AG20443 (cell line): Measurements from ENCODE around the gene DMBX1.

Experiments used
- DNase-seq: peaks from one replicate; pipeline ENCODE4 v3.0.0; 2012; ENCODE audit warnings: low spot score, mixed read lengths

DMBX1 gene

DNA sequence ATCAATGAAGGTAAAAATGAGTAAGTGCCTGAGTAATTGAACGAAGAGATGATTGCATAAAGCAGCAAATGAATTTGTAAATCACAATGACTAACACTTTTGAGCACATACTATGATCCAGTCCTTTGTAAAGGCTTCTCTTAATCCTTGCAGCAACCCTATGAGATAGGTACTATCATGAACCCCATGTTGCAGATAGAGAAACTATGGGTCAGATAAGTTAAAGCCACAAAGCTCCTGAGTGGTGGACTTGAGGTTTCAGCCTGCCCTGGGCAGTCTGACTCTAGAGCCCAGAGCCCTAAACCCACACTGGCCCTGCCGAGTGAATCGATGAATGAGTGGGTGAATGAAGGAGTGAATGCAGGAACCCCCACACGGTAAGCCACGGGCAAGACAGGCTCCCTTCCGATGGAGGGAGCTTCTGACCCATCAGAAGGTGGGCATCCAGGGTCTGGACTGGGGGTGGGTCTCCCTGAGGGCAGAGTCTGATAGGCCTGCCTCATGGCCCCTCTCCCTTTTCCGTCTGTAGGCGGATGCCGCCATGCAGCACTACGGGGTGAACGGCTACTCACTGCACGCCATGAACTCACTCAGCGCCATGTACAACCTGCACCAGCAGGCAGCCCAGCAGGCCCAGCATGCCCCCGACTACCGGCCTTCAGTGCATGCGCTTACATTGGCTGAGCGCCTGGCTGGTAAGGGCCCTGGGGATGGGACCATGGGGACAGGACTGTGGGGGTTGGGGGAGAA, 17.0 kb downstream of the DMBX1 start:
- no peak for DNase-seq

DNA sequence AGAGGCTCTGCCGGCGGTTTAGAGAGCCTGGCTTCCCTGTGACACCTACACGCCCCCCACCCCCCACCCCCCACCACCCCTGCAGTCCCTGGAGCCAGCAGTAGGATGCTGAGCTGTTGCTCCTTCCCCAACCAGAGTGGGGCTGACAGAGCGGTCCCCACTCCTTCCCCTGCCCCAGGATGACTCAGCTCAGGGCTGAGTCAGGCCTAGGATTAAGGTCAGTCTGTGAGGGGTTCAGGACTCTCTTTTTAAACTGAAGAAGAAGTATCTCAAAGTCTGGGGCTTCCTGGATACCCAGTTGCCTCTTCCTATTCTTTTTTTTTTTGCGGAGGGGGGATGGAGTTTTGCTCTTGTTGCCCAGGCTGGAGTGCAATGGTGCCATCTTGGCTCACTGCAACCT, 19.1 kb downstream of the DMBX1 start:
- DNase-seq, result peak; percentile 67

DNA sequence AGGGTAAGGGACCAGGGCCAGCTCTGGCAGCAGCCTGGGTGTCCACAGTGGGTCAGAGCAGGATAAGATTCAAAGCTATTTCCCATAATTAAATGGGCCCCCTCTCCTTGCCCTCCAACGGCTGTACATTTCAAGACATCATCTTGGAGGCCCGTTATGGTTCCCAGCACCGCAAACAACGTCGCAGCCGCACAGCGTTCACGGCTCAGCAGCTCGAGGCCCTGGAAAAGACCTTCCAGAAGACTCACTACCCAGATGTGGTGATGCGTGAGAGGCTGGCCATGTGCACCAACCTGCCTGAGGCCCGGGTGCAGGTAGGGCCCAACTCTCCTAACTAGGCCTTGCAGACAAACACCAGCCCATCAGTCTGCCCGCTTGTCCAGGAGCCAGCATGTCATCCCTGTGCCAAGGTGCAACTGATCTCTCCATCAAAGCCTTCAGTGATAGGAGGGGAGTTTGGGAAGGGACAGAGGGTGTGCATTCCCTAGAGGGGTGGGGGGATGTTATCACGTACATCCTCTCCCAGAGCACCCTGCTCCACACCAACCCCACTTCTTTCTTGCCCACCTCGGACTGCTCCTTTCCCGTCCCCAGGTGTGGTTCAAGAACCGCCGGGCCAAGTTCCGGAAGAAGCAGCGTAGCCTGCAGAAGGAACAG, 20.8 kb downstream of the DMBX1 start:
- DNase-seq, result no peak

DNA sequence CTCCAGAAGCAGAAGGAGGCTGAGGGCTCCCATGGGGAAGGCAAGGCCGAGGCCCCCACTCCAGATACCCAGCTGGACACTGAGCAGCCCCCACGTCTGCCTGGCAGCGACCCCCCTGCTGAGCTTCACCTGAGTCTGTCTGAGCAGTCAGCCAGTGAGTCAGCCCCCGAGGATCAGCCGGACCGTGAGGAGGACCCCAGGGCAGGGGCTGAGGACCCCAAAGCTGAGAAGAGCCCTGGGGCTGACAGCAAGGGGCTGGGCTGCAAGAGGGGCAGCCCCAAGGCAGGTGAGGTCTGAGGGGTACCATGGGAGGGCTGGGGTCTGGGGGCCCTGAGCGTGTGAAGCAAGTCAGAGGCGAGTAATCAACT, 21.3 kb downstream of the DMBX1 start:
- DNase-seq, result no peak

DNA sequence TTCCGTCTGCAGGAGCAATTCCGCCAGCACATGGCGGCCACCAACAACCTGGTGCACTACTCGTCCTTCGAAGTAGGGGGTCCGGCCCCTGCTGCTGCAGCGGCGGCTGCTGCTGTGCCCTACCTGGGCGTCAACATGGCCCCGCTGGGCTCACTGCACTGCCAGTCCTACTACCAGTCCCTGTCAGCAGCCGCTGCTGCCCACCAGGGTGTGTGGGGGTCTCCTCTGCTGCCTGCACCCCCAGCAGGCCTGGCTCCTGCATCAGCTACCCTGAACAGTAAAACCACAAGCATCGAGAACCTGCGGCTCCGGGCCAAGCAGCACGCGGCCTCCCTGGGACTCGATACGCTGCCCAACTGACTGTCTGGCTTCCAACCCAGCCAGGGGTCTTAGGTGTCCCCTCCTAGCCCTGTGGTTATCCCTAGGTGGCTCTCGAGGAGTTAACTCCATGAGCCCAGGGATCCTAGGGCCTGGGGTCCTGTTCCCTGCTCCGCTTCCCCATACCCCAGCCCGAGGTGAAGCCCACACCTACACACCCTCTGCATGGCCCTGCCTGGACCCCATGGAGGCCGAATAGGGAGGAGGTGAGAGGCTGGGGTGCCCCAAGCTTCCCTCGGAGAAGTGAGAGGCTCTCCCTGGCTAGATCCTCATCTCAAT, 22.6 kb downstream of the DMBX1 start:
- DNase-seq, result no peak

DNA sequence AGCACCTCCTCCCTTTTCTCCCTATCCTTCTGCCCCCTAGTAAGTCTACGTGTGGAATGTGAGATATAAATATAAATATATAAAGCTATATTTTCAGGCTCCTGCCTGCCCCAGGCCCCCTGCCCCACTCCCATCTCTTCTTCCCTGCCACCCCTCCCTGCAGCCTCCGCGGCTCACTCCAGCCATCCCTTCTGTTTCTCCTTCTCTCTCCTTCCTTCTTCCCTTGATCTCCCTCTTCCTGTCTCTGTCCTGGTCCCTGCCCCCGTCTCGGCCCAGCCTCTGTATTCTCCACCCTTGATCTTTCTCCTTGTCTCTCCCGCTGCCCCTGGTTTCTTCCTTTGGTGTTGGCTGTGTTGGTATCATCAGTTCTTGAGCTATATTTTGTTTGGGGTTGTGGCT, 23.2 kb downstream of the DMBX1 start:
- no peak for DNase-seq

DNA sequence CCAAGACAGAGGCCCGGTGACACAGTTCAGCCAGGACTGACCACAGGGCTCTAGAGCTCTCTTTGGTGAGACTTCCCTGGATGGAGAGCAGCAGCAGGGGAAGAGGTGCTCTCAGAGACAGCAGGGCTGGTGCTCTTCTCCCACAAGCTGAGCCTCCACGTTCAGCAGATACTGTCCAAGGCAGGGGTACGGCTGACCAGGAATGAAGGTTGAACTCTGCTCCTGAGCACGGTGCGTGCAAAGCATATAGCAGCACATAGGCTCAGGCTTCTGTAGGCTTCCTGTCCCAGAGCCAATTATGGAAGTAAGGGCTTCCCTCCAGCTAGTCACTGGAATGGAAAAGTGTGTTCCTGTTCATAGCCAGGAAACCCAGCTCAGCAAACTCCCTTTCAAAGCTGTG, 23.9 kb downstream of the DMBX1 start:
- DNase-seq, result no peak

DNA sequence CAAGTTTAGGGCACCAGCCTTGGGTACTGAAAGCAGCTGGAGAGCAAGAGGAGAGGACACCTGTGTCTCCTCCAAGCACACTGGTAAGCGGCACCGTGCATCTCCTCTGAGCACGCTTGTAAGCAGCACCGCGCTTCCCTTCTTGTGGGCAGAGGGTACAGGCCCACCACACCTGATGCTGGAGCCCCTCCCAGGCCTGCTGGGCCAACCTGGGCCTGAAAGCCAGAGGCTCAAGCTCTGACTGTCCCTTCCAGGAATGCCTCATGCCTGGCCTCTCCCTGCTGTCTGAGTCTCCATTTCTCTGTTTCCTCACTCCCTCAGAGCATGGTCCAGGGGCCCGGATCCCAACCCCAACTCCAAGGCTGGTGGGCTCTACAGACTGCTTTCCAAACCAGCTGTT, 25.9 kb downstream of the DMBX1 start:
- no peak for DNase-seq

DNA sequence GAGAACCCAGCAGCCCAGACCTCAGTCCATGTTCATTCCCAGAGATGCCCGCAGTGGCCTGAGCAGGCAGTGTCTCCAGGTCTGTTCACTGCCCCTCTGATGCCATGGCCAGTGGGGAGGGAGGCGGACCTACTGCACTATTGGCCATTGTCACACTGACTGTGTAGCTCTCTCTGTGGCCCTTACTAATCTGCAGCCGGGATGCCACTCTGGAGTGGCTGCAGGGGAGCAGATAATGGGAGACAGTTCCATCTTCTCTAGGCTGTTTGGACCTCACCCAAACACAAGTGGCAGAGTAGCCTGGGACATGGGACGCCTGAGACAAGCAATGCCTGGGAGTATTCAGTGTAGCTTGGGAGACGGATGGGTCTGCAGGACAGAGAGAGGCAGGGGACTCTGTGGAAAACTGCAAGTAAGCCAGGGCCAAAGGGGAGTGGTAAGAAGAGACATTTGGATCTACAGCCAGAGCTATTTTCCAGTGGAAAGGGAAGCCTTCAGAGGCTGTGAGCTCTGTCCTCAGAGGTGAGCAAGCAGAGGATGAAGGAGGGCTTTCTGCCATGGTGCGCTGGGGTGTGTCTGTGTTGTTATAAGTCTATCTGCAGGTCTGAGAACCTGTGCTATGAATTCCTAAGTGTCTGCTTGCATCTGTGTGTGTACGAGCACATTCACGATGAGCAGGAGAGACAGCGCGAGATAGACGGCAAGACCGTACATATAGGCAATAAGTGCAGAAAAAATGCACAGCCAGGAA, 26.7 kb downstream of the DMBX1 start:
- no peak for DNase-seq

DNA sequence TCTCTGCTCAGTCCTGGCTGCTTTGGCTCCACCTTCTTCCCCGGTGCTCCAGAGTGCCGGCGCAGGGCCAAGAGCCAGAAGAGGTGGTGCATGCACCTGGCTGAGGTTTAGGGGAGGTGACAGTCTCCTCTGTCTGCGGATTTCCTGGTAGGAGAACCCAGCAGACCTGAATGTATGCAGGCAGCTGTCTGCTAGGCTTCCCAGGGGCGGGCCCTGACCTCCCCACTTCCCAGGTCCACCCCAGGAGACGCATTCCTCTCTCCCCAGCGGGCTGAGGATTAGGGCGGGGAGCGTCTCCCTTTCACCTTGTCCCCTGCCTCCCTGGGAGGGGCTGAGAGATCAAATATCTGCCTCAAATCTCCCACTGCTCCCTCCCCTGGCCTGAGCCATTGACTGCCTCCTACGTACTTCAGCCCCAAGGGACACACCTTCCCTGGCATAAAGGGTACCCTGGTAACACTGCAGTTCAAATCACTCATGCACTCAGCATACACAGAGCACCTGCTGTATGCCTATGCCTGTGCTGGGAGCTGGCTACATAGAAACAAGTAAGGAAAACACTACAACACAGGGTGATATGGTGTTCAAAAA, 27.5 kb downstream of the DMBX1 start:
- no peak for DNase-seq

DNA sequence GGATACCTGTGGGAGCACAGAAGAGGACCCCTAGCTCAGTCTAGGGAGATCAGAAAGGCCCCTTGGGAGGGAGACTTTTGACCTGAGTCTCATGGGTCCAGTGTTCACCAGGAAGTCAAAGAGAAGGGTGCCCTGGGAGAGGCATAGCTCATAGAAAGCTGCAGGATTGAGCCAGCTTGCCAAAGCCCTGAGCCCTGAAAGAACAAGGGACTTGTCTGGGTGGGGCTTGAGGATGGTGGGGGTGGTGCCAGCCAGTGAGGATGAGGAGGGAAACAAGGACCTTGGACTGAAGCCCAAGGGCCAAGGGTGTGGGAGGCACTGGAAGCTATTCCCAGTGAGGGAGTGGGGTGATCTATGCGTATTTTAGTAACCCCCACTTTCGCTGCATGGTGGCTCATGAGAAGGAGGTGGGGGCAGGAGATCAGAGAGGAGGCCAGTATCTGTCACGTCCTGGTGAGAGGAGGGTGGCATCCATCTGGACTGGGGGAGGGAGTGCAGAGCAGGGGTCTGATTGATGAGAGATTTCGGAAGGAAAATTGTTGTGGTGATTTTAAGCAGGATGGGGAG, 28.4 kb downstream of the DMBX1 start:
- no peak for DNase-seq

DNA sequence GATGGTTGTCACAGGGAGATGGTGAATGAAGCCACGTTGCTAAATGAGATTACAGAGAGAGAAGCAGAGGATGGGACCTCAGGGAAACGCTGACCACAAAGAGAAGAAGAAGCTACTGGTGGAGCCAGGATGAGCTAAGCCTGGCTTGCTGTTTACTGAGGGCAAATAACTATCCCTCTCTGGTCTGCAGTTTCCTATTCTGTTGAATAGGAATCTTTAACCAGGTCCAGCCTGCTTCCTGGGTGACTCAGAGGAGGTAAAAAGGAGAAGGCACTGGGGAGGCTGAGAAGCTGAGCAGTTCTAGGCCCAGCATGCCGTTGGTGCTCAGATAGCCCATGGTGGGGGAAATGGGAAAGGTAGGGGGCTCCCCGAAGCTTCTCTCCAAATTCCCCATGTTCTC, 29.6 kb downstream of the DMBX1 start:
- DNase-seq, result no peak

DNA sequence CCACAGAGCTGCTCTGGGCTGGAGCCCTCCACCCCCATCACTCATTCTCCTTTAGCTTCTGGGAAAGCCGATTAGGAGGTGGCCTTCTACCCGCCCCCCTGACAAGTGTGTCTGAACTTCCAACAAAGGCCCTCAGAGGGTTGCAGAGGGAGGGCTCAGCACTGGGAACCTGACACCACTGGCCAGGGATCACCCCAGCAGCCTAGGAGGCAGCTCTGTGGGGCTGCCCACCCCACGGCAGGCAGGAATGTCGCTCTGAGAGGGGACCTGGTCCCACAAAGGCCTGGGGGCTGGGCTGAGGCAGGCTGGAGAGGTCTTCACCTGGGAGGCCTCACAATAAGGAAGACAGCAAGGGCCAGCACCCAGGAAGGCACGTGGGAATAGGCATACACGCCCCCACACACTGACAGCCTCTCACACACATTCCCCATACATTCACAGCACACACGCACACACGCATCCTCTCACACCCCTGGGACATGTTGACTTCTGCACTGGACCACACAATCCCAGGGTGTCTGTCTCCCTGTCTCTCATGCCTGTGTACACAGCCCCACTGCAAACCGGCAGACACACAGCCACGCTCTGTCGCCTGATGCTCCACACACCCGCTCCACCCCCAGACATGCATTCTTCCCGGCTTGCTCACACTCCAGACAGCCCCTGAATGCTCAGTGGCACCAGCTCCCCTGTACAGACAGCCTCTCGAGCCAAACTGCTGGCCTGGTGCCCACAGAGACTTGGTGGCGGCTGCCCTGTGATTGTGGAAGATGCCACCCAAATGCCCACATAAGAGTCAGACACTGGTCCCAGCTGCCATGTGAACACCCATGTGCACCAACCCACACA, 30.7 kb downstream of the DMBX1 start:
- peak; percentile 93 for DNase-seq

DNA sequence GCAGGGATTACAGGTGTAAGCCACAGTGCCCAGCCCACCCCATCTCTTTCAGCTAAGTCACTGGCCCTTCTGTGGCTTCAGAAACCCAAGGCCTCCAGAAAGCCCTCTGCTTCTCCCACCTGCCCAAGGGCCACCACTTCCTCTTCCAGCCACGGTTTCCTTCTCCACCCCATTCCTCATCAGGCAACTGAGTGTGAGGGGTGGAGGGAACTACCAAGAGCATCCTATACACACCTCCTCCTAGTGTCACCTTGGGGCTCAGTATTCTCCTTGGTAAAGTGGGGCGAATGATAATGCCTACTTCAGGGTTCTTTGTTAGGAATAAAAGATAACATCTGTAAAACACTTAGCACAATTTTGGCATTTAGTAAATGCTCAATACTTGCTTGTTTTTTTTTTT, 31.8 kb downstream of the DMBX1 start:
- DNase-seq, result no peak

DNA sequence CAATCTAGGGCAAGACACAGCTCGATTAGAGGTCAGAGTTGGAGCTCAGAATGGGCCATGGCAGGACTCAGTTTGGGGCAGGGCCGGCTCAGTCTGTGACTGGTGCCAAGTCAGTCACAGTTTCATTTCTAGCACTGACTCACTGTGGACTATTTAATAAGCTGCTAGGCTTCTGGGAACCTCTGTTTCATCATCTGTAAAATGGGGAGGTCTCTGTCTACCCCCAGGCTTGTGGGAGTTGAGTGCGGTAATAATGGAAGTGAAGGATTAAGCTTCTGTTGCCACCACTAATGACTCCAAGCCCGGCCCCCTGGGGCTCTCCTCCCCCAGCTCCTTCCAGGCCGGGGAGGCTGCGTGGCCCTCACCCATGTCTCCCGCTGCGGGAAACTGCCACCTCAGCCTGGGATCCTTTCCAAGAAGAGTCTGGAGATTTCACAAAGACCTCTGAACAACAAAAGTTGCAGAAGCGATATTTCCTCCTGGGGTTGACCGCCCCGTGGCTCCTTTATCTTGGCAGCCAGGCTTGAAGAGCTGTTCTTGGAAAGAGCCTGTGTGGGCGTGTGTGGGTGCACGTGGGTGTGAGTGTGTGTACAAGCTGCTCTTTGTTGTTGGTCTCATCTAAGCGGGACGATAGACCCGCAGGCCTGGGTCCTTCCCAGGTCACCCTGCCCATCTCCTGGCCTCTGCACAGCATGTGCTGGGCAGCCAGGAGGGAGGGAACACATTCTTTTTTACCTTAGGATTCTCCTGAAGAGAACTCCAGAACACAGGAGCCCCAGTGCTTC, 32.7 kb downstream of the DMBX1 start:
- DNase-seq, result peak; percentile 79

DNA sequence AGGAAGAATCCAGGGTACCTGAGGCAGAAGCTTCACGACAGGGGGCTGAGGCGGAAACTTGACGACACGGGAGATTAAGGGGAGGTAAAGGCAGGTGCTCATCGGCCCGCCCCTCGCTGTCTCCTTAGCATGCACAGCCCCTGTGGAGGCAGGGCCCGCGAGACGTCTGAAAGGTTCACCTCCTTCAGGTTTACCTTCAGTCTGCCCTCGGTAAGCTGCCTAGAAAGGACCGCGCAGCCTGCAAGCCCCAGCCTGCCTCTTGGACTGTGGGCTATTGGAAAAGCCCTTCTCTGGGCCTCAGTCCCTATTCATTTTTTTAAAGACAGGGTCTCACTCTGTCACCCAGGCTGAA, 33.3 kb downstream of the DMBX1 start:
- DNase-seq, result no peak

DNA sequence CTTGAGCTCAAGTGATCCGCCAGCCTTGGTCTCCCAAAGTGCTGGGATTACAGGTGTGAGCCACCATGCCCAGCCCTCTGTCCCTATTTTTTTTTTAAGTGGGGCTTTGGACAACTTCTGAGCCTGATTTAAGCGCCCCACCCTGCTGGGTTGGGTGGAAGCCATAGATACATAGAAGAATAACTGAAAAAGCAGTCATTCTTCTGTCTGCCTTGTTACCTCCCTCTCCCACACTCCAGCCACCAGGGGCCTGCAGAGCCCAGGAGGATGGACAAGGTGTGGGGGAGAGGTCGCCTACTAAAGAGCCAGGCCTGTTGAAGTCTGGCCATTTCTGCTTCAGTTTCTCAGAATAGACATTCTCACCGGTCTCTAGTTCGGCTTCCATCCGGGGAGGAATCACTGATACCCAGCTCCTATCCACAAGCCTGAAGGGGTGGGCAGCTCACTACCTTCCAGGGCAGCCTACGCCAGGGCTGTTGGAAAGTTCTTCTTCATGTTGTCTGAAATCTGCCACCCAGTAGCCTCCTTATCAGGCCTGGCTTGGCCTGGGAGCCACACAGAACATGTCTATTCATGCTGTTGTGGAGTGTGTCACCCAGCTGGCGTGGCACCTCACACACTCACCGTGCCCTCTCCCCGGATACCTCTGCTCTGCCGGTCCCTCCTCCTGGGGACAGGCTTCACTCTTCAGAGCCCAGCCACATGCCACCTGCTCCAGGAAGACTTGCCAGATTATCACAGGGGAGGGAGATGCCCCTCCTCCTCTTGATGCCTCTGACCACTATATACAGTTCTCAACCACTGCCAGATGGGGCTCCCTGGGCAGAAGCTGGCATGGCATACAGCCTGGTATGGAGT, 34.1 kb downstream of the DMBX1 start:
- DNase-seq, result no peak

DNA sequence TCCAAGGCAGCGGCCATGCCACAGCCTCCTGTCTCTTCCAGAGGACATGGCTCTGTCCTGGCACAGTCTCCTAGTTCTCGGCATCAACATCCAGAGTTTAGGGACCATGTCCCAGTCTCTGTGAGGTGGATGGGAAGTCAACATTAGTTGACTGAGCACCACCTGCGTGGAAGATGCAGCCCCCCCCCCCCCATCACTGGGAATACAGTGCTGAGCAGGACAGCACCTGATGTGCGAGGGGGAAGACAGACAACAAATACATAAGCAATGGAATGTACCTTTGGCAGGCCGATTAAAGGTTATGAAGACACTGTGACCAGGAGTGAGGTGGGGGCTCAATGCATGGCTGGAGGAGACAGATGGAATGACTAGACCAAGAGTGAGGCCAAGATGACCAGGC, 35.2 kb downstream of the DMBX1 start:
- no peak for DNase-seq

DNA sequence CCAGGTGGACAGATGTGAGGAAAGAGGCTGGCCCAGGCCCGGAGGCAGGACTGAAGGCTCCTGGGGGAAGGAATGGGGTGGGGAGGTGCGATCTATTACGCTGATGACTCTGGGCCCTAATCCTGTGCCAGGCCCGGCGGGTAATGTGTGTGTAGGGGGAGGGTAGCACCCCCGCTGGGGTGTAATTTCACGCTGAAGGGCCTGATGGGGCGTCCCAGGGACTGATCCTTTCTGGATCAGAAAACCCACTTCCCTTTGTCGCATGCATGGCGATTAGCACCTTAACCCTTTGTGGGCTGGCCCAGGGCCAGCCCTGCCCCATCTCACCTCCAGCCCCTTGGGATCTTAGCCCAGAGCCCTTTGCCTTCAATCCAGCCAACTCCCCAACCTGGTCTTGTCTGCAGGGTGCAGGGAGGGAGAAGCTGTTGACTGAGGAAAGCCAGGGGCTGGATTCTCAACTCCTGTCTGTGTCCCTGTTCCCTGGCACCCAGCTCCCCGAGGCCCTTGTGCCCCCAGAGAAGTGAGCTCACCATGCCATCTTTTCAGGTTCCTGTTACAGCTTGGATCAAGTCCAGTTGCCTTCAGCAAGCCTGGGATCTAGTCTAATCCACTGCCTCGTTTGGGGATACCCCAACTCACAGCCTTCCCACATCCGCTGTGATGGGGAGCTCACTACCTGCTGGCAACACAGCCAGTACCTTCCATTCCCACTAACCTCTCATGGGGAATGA, 35.8 kb downstream of the DMBX1 start:
- DNase-seq, result no peak
